ENCODE results near the gene KRTAP1-1. TPM values are rescaled to one million over a fixed set of nuclear protein-coding genes. Genes with fewer than 3 reads are reported as not detected.
"Not testable (repeated sequence)": the region's sequence is repeated elsewhere in the genome, so short reads cannot be mapped to it uniquely, and the experiment has no call there.

Gene KRTAP1-1
- total RNA-seq, 1 donor from 2014 or later = not detected

DNA sequence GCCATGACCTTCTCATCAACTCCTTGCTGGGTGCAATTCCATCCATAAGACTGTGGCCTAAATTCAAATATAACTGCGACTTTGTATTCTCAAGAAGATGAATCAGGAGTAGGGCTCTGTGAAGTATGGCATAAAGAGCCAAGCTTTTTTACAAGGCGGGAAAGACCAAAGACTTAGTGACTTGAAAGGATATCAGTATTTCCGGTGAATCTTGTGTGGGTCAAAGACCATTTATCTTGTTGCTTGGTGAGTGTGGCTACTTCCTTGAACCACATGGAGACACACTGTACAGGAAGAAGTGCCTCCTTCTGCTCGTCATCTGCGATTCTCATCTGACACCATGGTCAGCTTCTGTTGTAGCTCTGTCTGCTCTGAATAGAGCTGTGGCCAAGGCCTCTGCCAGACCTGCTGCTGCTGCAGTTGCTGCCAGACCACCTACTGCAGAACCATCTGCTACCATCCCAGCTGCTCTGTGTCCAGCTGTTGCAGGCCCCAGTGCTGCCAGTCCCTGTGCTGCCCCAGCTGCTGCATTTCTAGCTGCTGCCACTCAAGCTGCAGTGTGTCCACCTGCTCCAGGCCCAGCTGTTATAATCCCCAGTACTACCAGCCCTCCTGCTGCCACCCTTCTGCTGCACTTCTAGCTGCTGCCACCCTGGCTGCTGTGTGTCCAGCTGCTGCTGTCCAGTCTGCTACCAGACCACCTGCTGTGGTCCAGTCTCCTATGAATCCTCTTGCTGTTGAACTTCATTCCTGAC, 30.5 kb upstream of the KRTAP1-1 start:
- TF ChIP-seq, protein P1, sequence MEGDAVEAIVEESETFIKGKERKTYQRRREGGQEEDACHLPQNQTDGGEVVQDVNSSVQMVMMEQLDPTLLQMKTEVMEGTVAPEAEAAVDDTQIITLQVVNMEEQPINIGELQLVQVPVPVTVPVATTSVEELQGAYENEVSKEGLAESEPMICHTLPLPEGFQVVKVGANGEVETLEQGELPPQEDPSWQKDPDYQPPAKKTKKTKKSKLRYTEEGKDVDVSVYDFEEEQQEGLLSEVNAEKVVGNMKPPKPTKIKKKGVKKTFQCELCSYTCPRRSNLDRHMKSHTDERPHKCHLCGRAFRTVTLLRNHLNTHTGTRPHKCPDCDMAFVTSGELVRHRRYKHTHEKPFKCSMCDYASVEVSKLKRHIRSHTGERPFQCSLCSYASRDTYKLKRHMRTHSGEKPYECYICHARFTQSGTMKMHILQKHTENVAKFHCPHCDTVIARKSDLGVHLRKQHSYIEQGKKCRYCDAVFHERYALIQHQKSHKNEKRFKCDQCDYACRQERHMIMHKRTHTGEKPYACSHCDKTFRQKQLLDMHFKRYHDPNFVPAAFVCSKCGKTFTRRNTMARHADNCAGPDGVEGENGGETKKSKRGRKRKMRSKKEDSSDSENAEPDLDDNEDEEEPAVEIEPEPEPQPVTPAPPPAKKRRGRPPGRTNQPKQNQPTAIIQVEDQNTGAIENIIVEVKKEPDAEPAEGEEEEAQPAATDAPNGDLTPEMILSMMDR (IDR thresholded peaks at IDR 0.05; ENCODE audit: unreplicated experiment) = no peak
- H3K4me1 Mint-ChIP-seq = no peaks in the 10 kb centered on the region
- H3K36me3 Mint-ChIP-seq = no peaks in the 10 kb centered on the region
- no peak overlapping the region for H3K27ac Mint-ChIP-seq
- H3K9me3 Mint-ChIP-seq = no peaks in the 10 kb centered on the region
- no peak overlapping the region for H3K4me3 Mint-ChIP-seq
- H3K27me3 Mint-ChIP-seq (ENCODE audit: low read depth) = no peaks in the 10 kb centered on the region
- no peak for DNase-seq (ENCODE audit: low spot score in 2 of 2, unreplicated experiment in 2 of 2)

DNA sequence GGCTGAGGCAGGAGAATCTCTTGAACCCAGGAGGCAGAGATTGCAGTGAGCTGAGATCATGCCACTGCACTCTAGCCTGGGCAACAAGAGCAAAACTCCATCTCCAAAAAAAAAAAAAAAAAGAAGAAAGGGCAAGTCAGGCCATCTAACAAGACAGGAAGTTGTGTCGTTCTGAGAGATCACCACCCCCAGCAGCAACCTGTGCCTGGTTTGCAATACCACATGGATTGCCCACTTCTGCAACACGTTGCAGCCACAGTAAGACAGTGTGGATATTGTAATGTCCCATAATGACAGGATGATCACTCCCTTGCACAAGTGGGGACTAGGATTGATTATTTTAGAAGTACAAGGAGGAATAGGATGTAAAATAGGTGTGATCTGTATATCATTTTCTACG, 27.8 kb upstream of the KRTAP1-1 start:
- no peaks in the 10 kb centered on the region for H3K27me3 Mint-ChIP-seq (ENCODE audit: low read depth)
- TF ChIP-seq, protein P1 (IDR thresholded peaks at IDR 0.05; ENCODE audit: unreplicated experiment) = no peak
- no peak overlapping the region for H3K4me3 Mint-ChIP-seq
- H3K9me3 Mint-ChIP-seq = no peaks in the 10 kb centered on the region
- DNase-seq (ENCODE audit: low spot score in 2 of 2, unreplicated experiment in 2 of 2) = no peak
- no peak overlapping the region for H3K27ac Mint-ChIP-seq
- H3K36me3 Mint-ChIP-seq = no peaks in the 10 kb centered on the region
- no peaks in the 10 kb centered on the region for H3K4me1 Mint-ChIP-seq

DNA sequence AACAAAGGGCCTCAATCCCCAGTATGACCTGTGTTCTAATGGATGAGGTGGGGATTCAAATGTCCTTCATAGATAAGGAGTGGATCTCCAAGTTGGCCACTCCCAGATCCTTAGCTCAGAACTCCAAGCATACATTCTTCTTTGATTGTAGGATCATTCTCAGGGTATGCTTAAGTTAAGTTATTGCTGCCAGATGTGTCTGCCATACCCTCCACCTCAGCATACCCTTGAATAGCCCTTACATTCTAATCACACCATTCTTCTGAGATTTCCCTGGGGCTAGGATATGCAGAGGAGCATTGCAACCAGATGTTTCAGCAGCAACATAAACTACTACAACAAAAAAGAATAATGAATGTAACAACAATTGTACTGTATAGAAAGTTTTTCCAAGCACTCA, 26.0 kb upstream of the KRTAP1-1 start:
- Mint-ChIP-seq H3K4me1 (no peaks in the 10 kb centered on the region), H3K27me3 (ENCODE audit: low read depth) (no peaks in the 10 kb centered on the region), H3K9me3 (no peaks in the 10 kb centered on the region), H3K36me3 (no peaks in the 10 kb centered on the region), H3K27ac (no peak overlapping the region), H3K4me3 (no peak overlapping the region)
- TF ChIP-seq, protein P1 (IDR thresholded peaks at IDR 0.05; ENCODE audit: unreplicated experiment) = no peak
- DNase-seq (ENCODE audit: low spot score in 2 of 2, unreplicated experiment in 2 of 2) = no peak

DNA sequence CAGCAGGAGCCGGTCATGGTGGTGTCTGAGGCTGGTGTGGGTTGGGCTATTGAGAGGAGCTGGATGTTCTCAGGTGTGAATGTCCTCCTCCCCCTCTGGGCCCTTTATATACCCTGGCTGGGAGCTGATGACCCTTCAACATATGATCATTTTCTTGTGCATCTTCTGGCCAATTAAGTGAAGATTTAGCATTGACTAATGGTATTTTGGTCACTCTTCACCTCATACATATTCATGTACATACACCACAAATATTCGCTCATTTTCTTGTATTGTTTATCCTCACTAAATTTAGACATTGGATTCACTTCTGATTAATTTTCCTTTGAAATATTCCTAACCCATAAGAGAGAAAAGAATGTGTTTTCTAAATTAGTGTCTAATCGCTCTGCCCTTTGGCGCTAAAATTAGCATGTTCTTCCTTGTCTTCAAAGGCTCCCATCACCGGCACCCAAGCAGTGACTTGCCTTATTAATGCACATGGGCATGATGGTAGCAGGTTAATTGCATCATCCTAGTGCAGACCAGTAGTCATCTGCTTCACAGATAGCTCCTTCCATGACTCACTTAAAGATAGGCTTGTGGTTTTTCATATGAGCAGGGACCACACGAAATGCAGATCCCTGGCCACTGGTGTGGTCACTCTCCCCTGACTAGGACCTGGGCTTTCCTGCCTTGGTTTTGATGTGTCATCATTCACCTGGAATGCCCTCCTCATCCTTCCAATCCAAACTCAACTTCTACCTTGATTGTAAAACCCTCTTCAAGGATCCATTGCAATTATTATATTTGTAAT, 24.8 kb upstream of the KRTAP1-1 start, which contains the start of gene KRTAP2-4:
KRTAP2-4 (minus strand) TSS at position 51 of the 796 bp plus-strand sequence; CDS start at position 17, 34 bp downstream.
- H3K4me1 Mint-ChIP-seq = peaks cover 10% of the 10 kb centered on the region
- H3K27me3 Mint-ChIP-seq (ENCODE audit: low read depth) = no peaks in the 10 kb centered on the region
- no peak within 1 kb of the TSS for H3K4me3 Mint-ChIP-seq
- DNase-seq (ENCODE audit: low spot score in 2 of 2, unreplicated experiment in 2 of 2) = no peak
- TF ChIP-seq, protein P1 (IDR thresholded peaks at IDR 0.05; ENCODE audit: unreplicated experiment) = no peak
- no peaks in the 10 kb centered on the region for H3K9me3 Mint-ChIP-seq
- H3K27ac Mint-ChIP-seq = no peak within 1 kb of the TSS
- no peaks in the 10 kb centered on the region for H3K36me3 Mint-ChIP-seq

DNA sequence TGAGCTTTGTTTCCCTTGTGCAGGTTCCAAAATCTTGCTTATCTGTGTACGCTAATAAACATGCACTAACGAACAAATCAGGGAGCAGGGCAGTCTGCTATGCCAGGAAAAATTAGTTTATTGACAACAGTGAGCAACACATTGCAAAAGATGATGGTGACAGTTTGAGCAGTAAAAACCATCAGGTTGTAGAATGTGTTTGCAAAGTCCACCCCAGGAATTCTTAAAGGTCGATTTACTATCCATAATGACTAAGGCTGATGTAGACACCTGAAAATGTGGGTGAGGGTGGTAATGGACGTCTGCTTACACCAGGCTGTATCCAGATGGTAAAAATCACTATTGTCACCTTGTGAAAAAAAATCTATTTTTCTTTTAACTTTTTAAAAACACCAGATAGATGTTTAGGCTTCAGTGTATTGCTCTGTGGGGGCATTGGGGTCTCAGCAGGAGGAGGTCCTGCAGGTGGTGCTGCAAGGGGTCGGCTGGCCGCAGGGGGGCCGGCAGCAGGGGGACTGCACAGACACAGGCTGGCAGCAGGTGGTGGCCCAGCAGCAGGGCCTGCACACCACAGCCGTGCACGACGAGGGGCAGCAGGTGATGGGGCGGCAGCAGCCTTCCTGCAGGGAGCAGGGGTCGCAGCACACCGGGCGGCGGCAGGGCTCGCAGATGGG, 23.9 kb upstream of the KRTAP1-1 start:
- H3K27me3 Mint-ChIP-seq (ENCODE audit: low read depth); H3K9me3 Mint-ChIP-seq; H3K36me3 Mint-ChIP-seq; DNase-seq (ENCODE audit: low spot score in 2 of 2, unreplicated experiment in 2 of 2); H3K27ac Mint-ChIP-seq; H3K4me3 Mint-ChIP-seq: not testable (repeated sequence)
- peaks cover 18% of the 10 kb centered on the region for H3K4me1 Mint-ChIP-seq
